ENCODE results near the gene PDXK.
A peak's percentile ranks its signal among the peaks of the same experiment; 100 is the strongest.

Gene PDXK

GRCh38 chr21:43767984-43768867 is 49.3 kb downstream of the PDXK start:
- Histone ChIP-seq H3K9me3 (ENCODE audit: insufficient read depth, low read depth, low read length) (no peaks in the 10 kb centered on the region), H3K27ac (ENCODE audit: low read depth, low read length) (peak overlapping the region; percentile 57), H3K9ac (ENCODE audit: low read length) (no peak overlapping the region), H2AK5ac (ENCODE audit: low read length) (peak overlapping the region; percentile 93), H3K27me3 (ENCODE audit: insufficient read depth, low read length) (no peaks in the 10 kb centered on the region), H3K4me2 (ENCODE audit: low read length) (no peak overlapping the region), H3K79me1 (ENCODE audit: low read length) (peaks cover 13% of the 10 kb centered on the region), H3K14ac (ENCODE audit: low read length) (peak overlapping the region; percentile 95), H3K36me3 (ENCODE audit: control insufficient read depth in 1 of 2, insufficient read depth in 2 of 2, low read length in 2 of 2) (peaks cover 5 to 7% of the 10 kb centered on the region in 2 experiments), H2BK120ac (ENCODE audit: insufficient read depth, low read length, poor library complexity) (peak overlapping the region; percentile 92), H4K91ac (ENCODE audit: low read depth, low read length) (peak overlapping the region; percentile 98), H4K8ac (ENCODE audit: low read depth, low read length) (peak overlapping the region; percentile 93), H3K23ac (ENCODE audit: low read length) (no peak overlapping the region), H2BK12ac (ENCODE audit: low read length) (peak overlapping the region; percentile 71), H2BK5ac (ENCODE audit: low read depth, low read length, poor library complexity) (peak overlapping the region; percentile 85), H3K4me1 (ENCODE audit: control insufficient read depth in 1 of 2, insufficient read depth in 2 of 2, low read length in 2 of 2) (peaks cover 11 to 14% of the 10 kb centered on the region in 2 experiments), H3K4ac (ENCODE audit: low read depth, low read length) (peak overlapping the region; percentile 84), H3K4me3 (ENCODE audit: low read depth, low read length) (no peak overlapping the region), H3K79me2 (ENCODE audit: control insufficient read depth, insufficient read depth, low read length, poor library complexity) (peaks cover 5% of the 10 kb centered on the region), H4K12ac (ENCODE audit: low read depth, low read length) (peak overlapping the region; percentile 86), H3K18ac (ENCODE audit: low read length) (peak overlapping the region; percentile 89), H2AFZ (ENCODE audit: insufficient read depth, low read length, poor library complexity) (peak overlapping the region; percentile 74)
- DNase-seq: peak; percentile 96
- no CpG with 5 or more reads among the region's 34 CpGs for WGBS (ENCODE audit: extremely low coverage, insufficient coverage, insufficient read length)

- Histone ChIP-seq H3K23ac (ENCODE audit: low read length) (no peak overlapping the region), H3K4me3 (ENCODE audit: low read depth, low read length) (no peak overlapping the region), H3K9me3 (ENCODE audit: insufficient read depth, low read depth, low read length) (no peaks in the 10 kb centered on the region), H4K8ac (ENCODE audit: low read depth, low read length) (peak overlapping the region; percentile 93), H3K4ac (ENCODE audit: low read depth, low read length) (no peak overlapping the region), H4K91ac (ENCODE audit: low read depth, low read length) (peak overlapping the region; percentile 98), H4K12ac (ENCODE audit: low read depth, low read length) (peak overlapping the region; percentile 86), H3K4me2 (ENCODE audit: low read length) (no peak overlapping the region), H2AK5ac (ENCODE audit: low read length) (peak overlapping the region; percentile 6), H3K79me2 (ENCODE audit: control insufficient read depth, insufficient read depth, low read length, poor library complexity) (peaks cover 5% of the 10 kb centered on the region), H3K27me3 (ENCODE audit: insufficient read depth, low read length) (no peaks in the 10 kb centered on the region), H2BK12ac (ENCODE audit: low read length) (peak overlapping the region; percentile 71), H3K79me1 (ENCODE audit: low read length) (peaks cover 13% of the 10 kb centered on the region), H3K14ac (ENCODE audit: low read length) (peak overlapping the region; percentile 95), H3K9ac (ENCODE audit: low read length) (no peak overlapping the region), H2BK5ac (ENCODE audit: low read depth, low read length, poor library complexity) (no peak overlapping the region), H2AFZ (ENCODE audit: insufficient read depth, low read length, poor library complexity) (no peak overlapping the region), H3K4me1 (ENCODE audit: control insufficient read depth in 1 of 2, insufficient read depth in 2 of 2, low read length in 2 of 2) (peaks cover 11 to 14% of the 10 kb centered on the region in 2 experiments), H3K18ac (ENCODE audit: low read length) (peak overlapping the region; percentile 6), H3K27ac (ENCODE audit: low read depth, low read length) (peak overlapping the region; percentile 57), H3K36me3 (ENCODE audit: control insufficient read depth in 1 of 2, insufficient read depth in 2 of 2, low read length in 2 of 2) (peaks cover 10 to 11% of the 10 kb centered on the region in 2 experiments), H2BK120ac (ENCODE audit: insufficient read depth, low read length, poor library complexity) (peak overlapping the region; percentile 92)
- WGBS (ENCODE audit: extremely low coverage, insufficient coverage, insufficient read length): no CpG with 5 or more reads among the region's 8 CpGs
- no peak for DNase-seq
Measured at GRCh38 chr21:43768868-43769167, 49.9 kb downstream of the PDXK start.

DNA sequence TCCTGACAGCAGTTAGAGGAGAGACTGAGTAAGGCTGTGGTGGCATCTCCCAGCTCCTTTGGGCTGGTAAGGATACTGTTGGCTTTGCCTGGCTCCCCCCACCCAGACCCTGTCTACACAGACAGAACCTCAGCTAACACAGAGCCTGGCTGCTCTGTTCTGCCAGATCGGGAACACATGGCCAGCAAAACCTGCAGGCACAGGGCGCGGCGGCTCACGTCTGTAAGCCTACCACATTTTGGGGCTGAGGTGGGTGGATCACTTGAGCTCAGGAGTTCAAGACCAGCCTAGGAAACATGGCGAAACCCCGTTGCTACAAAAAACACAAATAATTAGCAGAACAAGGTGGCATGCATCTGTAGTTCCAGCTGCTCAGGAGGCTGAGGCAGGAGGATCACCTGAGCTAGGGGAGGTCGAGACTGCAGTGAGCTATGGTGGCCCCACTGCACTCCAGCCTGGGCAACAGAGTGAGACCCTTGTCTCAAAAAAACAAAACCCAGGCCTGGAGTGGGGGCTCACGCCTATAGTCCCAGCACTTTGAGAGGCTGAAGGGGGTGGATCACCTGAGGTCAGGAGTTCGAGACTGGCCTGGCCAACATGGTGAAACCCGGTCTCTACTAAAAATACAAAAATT is 50.5 kb downstream of the PDXK start:
- WGBS (ENCODE audit: extremely low coverage, insufficient coverage, insufficient read length): no CpG with 5 or more reads among the region's 11 CpGs
- Histone ChIP-seq H3K4me3 (ENCODE audit: low read depth, low read length) (no peak overlapping the region), H3K14ac (ENCODE audit: low read length) (no peak overlapping the region), H3K79me1 (ENCODE audit: low read length) (peaks cover 13% of the 10 kb centered on the region), H3K23ac (ENCODE audit: low read length) (no peak overlapping the region), H4K91ac (ENCODE audit: low read depth, low read length) (no peak overlapping the region), H3K4me2 (ENCODE audit: low read length) (no peak overlapping the region), H4K12ac (ENCODE audit: low read depth, low read length) (no peak overlapping the region), H3K18ac (ENCODE audit: low read length) (no peak overlapping the region), H2AK5ac (ENCODE audit: low read length) (no peak overlapping the region), H3K27ac (ENCODE audit: low read depth, low read length) (no peak overlapping the region), H3K4ac (ENCODE audit: low read depth, low read length) (no peak overlapping the region), H3K9me3 (ENCODE audit: insufficient read depth, low read depth, low read length) (no peaks in the 10 kb centered on the region), H2BK120ac (ENCODE audit: insufficient read depth, low read length, poor library complexity) (no peak overlapping the region), H2AFZ (ENCODE audit: insufficient read depth, low read length, poor library complexity) (no peak overlapping the region), H2BK5ac (ENCODE audit: low read depth, low read length, poor library complexity) (no peak overlapping the region), H4K8ac (ENCODE audit: low read depth, low read length) (no peak overlapping the region), H2BK12ac (ENCODE audit: low read length) (no peak overlapping the region), H3K79me2 (ENCODE audit: control insufficient read depth, insufficient read depth, low read length, poor library complexity) (peaks cover 5% of the 10 kb centered on the region), H3K4me1 (ENCODE audit: control insufficient read depth in 1 of 2, insufficient read depth in 2 of 2, low read length in 2 of 2) (peaks cover 11 to 14% of the 10 kb centered on the region in 2 experiments), H3K9ac (ENCODE audit: low read length) (no peak overlapping the region), H3K36me3 (ENCODE audit: control insufficient read depth in 1 of 2, insufficient read depth in 2 of 2, low read length in 2 of 2) (peaks cover 16 to 17% of the 10 kb centered on the region in 2 experiments), H3K27me3 (ENCODE audit: insufficient read depth, low read length) (no peaks in the 10 kb centered on the region)
- DNase-seq: no peak

DNA sequence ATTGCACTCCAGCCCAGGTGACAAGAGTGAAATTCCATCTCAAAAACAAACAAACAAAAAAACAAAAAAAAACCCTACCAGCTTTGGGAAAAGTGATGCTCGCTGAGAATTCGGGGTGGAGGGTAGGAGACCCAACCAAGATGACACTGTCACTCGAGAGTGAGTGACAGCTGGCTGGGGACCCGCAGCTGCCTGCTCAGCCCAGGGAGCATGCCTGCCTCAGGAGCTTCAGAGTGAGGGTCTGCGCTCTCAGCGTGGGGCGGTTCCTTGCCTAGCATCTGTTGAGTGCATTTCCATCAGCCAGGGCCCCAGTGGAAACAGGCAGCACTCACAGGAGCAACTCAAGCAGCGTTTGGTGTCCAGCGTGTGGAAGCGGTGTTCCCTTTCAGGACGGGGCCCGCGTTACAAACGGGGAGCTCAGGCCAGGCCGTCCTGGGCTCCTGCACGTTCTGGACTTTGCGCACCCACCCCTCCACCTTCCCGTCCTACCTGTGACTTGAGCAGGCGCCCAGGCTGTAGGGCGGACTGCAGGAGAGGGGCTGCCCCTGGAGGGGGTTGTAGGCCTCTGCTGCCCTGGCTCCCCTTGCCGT is 51.2 kb downstream of the PDXK start:
- Histone ChIP-seq H2AFZ (ENCODE audit: insufficient read depth, low read length, poor library complexity) (no peak overlapping the region), H4K91ac (ENCODE audit: low read depth, low read length) (no peak overlapping the region), H2BK120ac (ENCODE audit: insufficient read depth, low read length, poor library complexity) (no peak overlapping the region), H3K9ac (ENCODE audit: low read length) (no peak overlapping the region), H2BK5ac (ENCODE audit: low read depth, low read length, poor library complexity) (no peak overlapping the region), H3K79me2 (ENCODE audit: control insufficient read depth, insufficient read depth, low read length, poor library complexity) (peaks cover 6% of the 10 kb centered on the region), H4K8ac (ENCODE audit: low read depth, low read length) (no peak overlapping the region), H3K18ac (ENCODE audit: low read length) (no peak overlapping the region), H3K23ac (ENCODE audit: low read length) (no peak overlapping the region), H3K36me3 (ENCODE audit: control insufficient read depth in 1 of 2, insufficient read depth in 2 of 2, low read length in 2 of 2) (peaks cover 17 to 19% of the 10 kb centered on the region in 2 experiments), H2AK5ac (ENCODE audit: low read length) (peak overlapping the region; percentile 16), H4K12ac (ENCODE audit: low read depth, low read length) (no peak overlapping the region), H3K9me3 (ENCODE audit: insufficient read depth, low read depth, low read length) (no peaks in the 10 kb centered on the region), H3K4ac (ENCODE audit: low read depth, low read length) (no peak overlapping the region), H3K4me1 (ENCODE audit: control insufficient read depth in 1 of 2, insufficient read depth in 2 of 2, low read length in 2 of 2) (peaks cover 13 to 16% of the 10 kb centered on the region in 2 experiments), H3K79me1 (ENCODE audit: low read length) (peaks cover 13% of the 10 kb centered on the region), H2BK12ac (ENCODE audit: low read length) (no peak overlapping the region), H3K27ac (ENCODE audit: low read depth, low read length) (no peak overlapping the region), H3K4me3 (ENCODE audit: low read depth, low read length) (no peak overlapping the region), H3K14ac (ENCODE audit: low read length) (no peak overlapping the region), H3K4me2 (ENCODE audit: low read length) (no peak overlapping the region), H3K27me3 (ENCODE audit: insufficient read depth, low read length) (no peaks in the 10 kb centered on the region)
- no CpG with 5 or more reads among the region's 21 CpGs for WGBS (ENCODE audit: extremely low coverage, insufficient coverage, insufficient read length)
- no peak for DNase-seq
